ENCODE data around the gene NUDT13. TPM values are rescaled to one million over a fixed set of nuclear protein-coding genes. Genes with fewer than 3 reads are reported as not detected.
A peak's percentile ranks its signal among the peaks of the same experiment; 100 is the strongest.

NUDT13 gene
- total and polyA plus RNA-seq, 12 donors = 1.0 to 6.1 (median 2.9) TPM

DNA sequence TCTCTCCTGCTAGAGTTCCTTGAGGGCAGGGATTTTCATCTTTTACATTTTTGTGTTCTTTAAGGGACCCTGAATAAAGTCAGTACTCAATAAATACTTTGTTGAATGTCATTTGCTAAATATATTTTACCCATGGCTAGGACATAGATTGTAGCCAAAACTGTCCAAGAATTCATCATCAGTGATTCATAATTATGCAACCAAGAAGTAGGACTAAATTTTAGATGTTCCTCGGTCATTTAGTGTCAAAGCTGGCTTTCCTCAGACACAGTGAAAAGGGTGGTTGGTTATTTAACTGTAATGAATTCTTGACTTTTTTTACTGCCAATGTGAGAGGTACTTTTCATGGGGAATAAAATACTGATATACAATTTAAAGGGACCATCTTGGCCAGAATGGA, 3.3 kb downstream of the NUDT13 start:
- Histone ChIP-seq H3K4me3 (no peak overlapping the region), H3K4me1 (replicated peaks in 1 of 2) (peaks cover 22 to 23% of the 10 kb centered on the region in 2 donors), H3K27me3 (no peaks in the 10 kb centered on the region), H3K27ac (peak overlapping the region in 3 of 5 donors; percentile 4 to 55 (median 23)), H3K36me3 (replicated peaks in 1 of 2) (no peaks in the 10 kb centered on the region), H3K9me3 (replicated peaks in 1 of 3) (no peaks in the 10 kb centered on the region)
- 24 to 43% (median 35%) methylated on average over 1 of the region's 1 CpG for WGBS, 4 donors
- TF ChIP-seq, protein P1, sequence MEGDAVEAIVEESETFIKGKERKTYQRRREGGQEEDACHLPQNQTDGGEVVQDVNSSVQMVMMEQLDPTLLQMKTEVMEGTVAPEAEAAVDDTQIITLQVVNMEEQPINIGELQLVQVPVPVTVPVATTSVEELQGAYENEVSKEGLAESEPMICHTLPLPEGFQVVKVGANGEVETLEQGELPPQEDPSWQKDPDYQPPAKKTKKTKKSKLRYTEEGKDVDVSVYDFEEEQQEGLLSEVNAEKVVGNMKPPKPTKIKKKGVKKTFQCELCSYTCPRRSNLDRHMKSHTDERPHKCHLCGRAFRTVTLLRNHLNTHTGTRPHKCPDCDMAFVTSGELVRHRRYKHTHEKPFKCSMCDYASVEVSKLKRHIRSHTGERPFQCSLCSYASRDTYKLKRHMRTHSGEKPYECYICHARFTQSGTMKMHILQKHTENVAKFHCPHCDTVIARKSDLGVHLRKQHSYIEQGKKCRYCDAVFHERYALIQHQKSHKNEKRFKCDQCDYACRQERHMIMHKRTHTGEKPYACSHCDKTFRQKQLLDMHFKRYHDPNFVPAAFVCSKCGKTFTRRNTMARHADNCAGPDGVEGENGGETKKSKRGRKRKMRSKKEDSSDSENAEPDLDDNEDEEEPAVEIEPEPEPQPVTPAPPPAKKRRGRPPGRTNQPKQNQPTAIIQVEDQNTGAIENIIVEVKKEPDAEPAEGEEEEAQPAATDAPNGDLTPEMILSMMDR (IDR thresholded peaks at IDR 0.05) = no peak
- TF ChIP-seq POLR2A (IDR thresholded peaks at IDR 0.05) = peak in 1 of 2 donors; percentile 44
- intact Hi-C loops (cut with DNase I) = no loop called here
- DNase-seq = no peak

DNA sequence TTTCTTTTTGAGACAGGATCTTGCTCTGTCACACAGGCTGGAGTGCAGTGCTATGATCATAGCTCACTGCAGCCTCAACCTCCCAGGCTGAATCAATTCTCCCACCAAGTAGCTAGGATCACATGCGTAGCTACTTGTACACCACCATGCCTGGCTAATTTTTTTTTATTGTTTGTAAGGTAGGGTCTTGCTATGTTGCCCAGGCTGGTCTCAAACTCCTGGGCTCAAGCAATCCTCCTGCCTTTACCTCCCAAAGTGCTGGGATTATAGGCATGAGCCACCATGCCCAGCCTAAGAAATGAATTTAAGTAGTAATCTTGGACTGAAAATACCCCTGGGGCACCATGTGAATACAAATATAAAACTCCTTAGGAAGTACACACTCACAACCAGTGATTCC, 5.8 kb downstream of the NUDT13 start:
- H3K36me3 ChIP-seq (replicated peaks in 1 of 2) = no peaks in the 10 kb centered on the region
- intact Hi-C loops (cut with DNase I) = no loop called here
- 89 to 100% (median 97%) methylated on average over 1 of the region's 1 CpG for WGBS, 4 donors
- peaks cover 22 to 30% of the 10 kb centered on the region in 2 donors for H3K4me1 ChIP-seq (replicated peaks in 1 of 2)
- H3K4me3 ChIP-seq = no peak overlapping the region
- TF ChIP-seq, protein P1 (IDR thresholded peaks at IDR 0.05) = no peak
- TF ChIP-seq POLR2A (IDR thresholded peaks at IDR 0.05) = no peak
- no peak overlapping the region for H3K27ac ChIP-seq
- H3K9me3 ChIP-seq (replicated peaks in 1 of 3) = no peaks in the 10 kb centered on the region
- no peak for DNase-seq
- H3K27me3 ChIP-seq = no peaks in the 10 kb centered on the region

DNA sequence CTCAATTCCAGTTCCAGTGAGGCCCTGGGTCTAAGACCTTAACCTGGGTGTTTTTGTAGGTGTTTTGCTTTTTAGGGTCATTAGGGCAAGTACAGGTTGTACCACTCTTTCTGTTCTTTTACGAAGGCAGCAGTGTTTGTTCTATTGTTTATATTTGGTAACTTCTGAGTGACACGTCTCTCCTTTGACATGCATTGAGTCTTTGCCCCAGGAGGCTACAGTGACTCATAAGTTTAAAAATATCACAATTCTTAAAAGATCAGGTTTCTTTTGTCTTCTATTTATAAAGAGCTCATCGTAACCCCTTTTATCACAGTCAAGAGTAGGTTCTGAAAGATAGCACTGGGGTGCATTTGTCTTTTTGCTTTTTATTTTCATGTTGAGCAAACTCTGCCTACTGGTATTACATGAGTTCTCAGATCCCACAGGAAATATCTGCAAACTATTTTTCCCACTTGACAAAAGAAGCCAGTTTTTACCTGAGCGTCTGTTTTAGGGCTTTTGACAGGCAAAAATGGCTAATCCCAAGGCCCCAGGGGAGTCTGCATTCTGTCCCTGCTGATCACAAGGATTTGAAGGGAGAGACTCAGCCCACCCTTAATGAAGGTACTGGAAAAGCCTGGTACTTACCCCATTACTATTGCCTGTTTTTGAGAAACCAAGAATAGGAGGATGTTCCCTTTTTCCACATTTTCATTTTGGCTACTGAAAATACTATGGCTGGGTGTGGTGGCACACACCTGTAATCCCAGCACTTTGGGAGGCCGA, 7.9 kb downstream of the NUDT13 start:
- TF ChIP-seq POLR2A (IDR thresholded peaks at IDR 0.05) = peak in 1 of 2 donors; percentile 39
- TF ChIP-seq, protein P1 (IDR thresholded peaks at IDR 0.05) = no peak
- peak overlapping the region in 4 of 5 donors; percentile 24 to 62 (median 30) for H3K27ac ChIP-seq
- intact Hi-C loops (cut with DNase I) = no loop called here

DNA sequence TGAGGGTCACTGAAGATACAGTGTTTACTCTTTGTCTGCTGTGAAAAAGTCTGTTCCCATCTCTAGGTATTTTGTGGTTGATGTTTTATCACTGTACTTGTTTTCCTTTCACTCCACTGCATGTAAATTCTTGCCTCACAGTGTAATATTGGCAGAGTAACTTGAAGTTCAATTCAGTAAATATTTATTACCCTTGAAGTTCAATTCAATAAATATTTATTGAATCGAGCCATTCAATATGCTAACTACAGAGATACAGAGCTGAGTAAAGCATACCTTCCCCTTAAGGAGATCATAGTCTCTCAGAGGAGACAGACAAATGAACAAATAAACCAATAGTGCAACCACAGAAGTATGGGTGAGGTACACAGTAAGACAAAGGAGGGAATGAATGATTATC, 9.2 kb downstream of the NUDT13 start:
- H3K36me3 ChIP-seq (replicated peaks in 1 of 2) = no peaks in the 10 kb centered on the region

More for the DNA sequence above, 7.9 kb downstream of the NUDT13 start:
- Histone ChIP-seq H3K4me1 (replicated peaks in 1 of 2) (peaks cover 17 to 28% of the 10 kb centered on the region in 2 donors), H3K27me3 (no peaks in the 10 kb centered on the region), H3K9me3 (replicated peaks in 1 of 3) (no peaks in the 10 kb centered on the region), H3K4me3 (no peak overlapping the region), H3K36me3 (replicated peaks in 1 of 2) (no peaks in the 10 kb centered on the region)
- 41 to 49% (median 48%) methylated on average over 5 of the region's 5 CpGs for WGBS, 4 donors
- no peak for DNase-seq

More for the DNA sequence above, 9.2 kb downstream of the NUDT13 start:
- TF ChIP-seq, protein P1 (IDR thresholded peaks at IDR 0.05) = no peak
- WGBS, 4 donors = 83 to 94% (median 89%) methylated on average over 1 of the region's 1 CpG
- Histone ChIP-seq H3K4me3 (no peak overlapping the region), H3K27me3 (no peaks in the 10 kb centered on the region), H3K4me1 (replicated peaks in 1 of 2) (peaks cover 7 to 18% of the 10 kb centered on the region in 2 donors), H3K9me3 (replicated peaks in 1 of 3) (no peaks in the 10 kb centered on the region), H3K27ac (peak overlapping the region in 4 of 5 donors; percentile 42 to 72 (median 56))
- intact Hi-C loops (cut with DNase I) = no loop called here
- DNase-seq = no peak

Data from adrenal gland (tissue), 12 donors.